Measurements from ENCODE around the gene PHACTR1. TPM values are rescaled to one million over a fixed set of nuclear protein-coding genes. Genes with fewer than 3 reads are reported as not detected.

Gene PHACTR1
- total RNA-seq, 2 experiments from 2014 or later: 0.47 to 0.61 TPM

- no peak overlapping the region for H3K27ac Mint-ChIP-seq
Measured at GRCh38 chr6:13300643-13301590, 584.4 kb downstream of the PHACTR1 start.

DNA sequence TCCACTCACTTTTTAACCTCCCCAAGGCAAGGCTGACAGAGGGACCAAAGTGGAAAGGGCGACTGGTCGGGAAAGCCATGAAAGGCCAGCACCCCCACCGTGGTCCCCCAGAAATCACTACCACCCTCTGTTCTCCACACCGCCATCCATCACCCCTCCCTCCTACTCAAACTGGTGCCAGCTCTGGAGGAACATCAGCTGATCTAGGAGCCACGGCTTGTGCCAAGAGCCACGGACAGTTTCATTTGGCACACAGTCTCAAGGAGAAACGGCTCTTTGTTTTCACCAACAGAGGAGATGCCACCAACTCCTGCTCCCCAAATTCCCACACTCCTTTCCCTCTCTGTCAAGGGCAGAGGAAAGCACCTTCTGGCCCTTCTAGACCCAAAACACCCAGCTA is 585.7 kb downstream of the PHACTR1 start:
- CTCF ChIA-PET: interaction anchor here (1.1 to 2.3 kb wide), 4 partner anchors 12 to 273 kb away, joined by 3 to 5 read pairs (median 4); partner anchors contain the start of gene TBC1D7
- Mint-ChIP-seq H3K27me3 (ENCODE audit: low read depth) (no peaks in the 10 kb centered on the region), H3K36me3 (ENCODE audit: low read depth) (peaks cover 49% of the 10 kb centered on the region), H3K27ac (peak overlapping the region; percentile 68), H3K4me1 (ENCODE audit: low read depth) (peaks cover 23% of the 10 kb centered on the region), H3K4me3 (no peak overlapping the region), H3K9me3 (ENCODE audit: insufficient read depth) (no peaks in the 10 kb centered on the region)
- POLR2A ChIA-PET: interaction anchor here (1.2 to 3.4 kb wide), 2 partner anchors 25 to 273 kb away, joined by 3 to 12 read pairs; partner anchors contain the start of genes SIRT5 and TBC1D7
- ATAC-seq (no peak), DNase-seq (peak; percentile 15)

More at GRCh38 chr6:13300643-13301590, 584.4 kb downstream of the PHACTR1 start:
- peaks cover 23% of the 10 kb centered on the region for H3K4me1 Mint-ChIP-seq (ENCODE audit: low read depth)
- DNase-seq (no peak), ATAC-seq (no peak)
- ChIA-PET POLR2A (no interaction called here), CTCF (no interaction called here)
- no peaks in the 10 kb centered on the region for H3K27me3 Mint-ChIP-seq (ENCODE audit: low read depth)
- no peak overlapping the region for H3K4me3 Mint-ChIP-seq
- H3K36me3 Mint-ChIP-seq (ENCODE audit: low read depth): peaks cover 40% of the 10 kb centered on the region
- H3K9me3 Mint-ChIP-seq (ENCODE audit: insufficient read depth): no peaks in the 10 kb centered on the region

DNA sequence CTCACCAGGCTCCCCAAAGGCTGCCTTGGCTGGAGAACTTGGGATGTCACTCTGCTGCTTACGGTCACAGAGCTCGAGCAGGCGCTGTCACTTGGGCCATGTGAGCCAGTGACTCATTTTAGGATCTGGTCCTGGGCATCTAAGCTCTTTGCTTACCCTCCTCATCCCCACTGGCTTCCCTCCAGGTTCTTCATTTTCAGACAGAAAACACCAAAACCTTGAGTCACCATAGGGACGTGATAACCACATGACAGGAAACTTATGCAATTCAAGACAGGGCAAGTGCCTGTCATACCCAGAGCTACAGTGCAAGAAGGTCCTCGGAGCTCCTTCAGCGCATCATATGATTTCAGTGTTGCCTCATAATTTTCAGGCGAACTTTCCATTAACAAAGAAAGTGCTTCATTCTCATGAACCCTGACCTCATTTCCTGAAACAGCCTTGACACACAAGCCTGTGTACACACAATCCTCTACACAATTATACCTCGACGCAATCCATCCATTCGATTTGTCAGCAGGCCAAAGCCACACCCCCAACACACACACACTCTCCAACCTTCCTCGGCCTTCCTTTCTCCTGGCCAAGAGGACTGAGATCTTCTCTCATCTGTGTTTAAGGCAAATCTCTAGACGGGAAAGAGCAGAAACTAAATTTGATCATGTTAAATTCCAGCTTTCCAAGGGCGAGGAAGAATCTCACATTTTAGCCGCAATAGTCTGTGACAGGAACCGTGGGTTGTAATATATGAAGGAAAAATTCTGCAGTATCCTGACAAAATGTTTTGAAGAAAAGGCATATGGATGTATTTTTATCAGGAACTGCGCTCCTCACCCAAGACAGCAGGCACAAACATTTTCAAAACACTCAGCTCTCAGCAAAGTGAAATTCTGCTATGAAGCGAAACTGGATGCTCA is 586.4 kb downstream of the PHACTR1 start:
- Mint-ChIP-seq H3K4me3 (no peak overlapping the region), H3K36me3 (ENCODE audit: low read depth) (peaks cover 49% of the 10 kb centered on the region), H3K27me3 (ENCODE audit: low read depth) (no peaks in the 10 kb centered on the region), H3K9me3 (ENCODE audit: insufficient read depth) (no peaks in the 10 kb centered on the region), H3K4me1 (ENCODE audit: low read depth) (peaks cover 23% of the 10 kb centered on the region), H3K27ac (peak overlapping the region; percentile 68)
- peak; percentile 64 for DNase-seq
- ChIA-PET CTCF (interaction anchor here (1.1 to 2.3 kb wide), 4 partner anchors 11 to 272 kb away, joined by 3 to 5 read pairs (median 4); partner anchors contain the start of gene TBC1D7), POLR2A (interaction anchor here (1.2 to 3.4 kb wide), 2 partner anchors 25 to 272 kb away, joined by 3 to 12 read pairs; partner anchors contain the start of genes SIRT5 and TBC1D7)
- peak; percentile 91 for ATAC-seq

DNA sequence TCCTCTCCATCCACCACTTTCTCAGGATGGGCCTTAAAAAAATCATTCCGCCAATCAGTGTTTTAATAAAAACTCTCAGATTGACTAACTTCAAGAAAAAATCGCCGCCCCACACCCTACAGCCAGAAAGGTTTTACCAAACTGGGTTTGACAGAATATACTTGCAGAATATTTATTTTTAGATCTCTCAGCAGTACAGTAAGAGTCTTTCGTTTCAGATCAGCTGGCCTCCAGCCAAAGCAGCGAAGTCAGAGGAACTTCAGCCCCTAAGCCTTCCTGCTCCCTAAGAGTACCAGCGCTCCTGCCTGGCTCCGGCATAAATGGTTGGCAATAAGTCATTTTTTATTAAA is 587.1 kb downstream of the PHACTR1 start:
- Mint-ChIP-seq H3K4me1 (ENCODE audit: low read depth) (peaks cover 23% of the 10 kb centered on the region), H3K27ac (peak overlapping the region; percentile 68)
- POLR2A ChIA-PET: interaction anchor here (3.4 kb wide), 1 partner anchor 24 kb away, joined by 12 read pairs; the partner anchor contains the start of gene TBC1D7

GRCh38 chr6:13304101-13304500 is 587.5 kb downstream of the PHACTR1 start:
- DNase-seq (peak; percentile 15), ATAC-seq (no peak)
- Mint-ChIP-seq H3K4me1 (ENCODE audit: low read depth) (peaks cover 23% of the 10 kb centered on the region), H3K36me3 (ENCODE audit: low read depth) (peaks cover 57% of the 10 kb centered on the region), H3K9me3 (ENCODE audit: insufficient read depth) (no peaks in the 10 kb centered on the region), H3K27me3 (ENCODE audit: low read depth) (no peaks in the 10 kb centered on the region), H3K4me3 (no peak overlapping the region), H3K27ac (peak overlapping the region; percentile 17)
- ChIA-PET POLR2A (interaction anchor here (0.7 to 3.4 kb wide), 3 partner anchors 24 to 270 kb away, joined by 3 to 12 read pairs (median 3); partner anchors contain the start of genes SIRT5 and TBC1D7), CTCF (interaction anchor here (0.7 to 2.3 kb wide), 3 partner anchors 18 to 28 kb away, joined by 3 to 4 read pairs (median 3); partner anchors contain the start of gene TBC1D7)

More for the DNA sequence above, 587.1 kb downstream of the PHACTR1 start:
- Mint-ChIP-seq H3K4me3 (no peak overlapping the region), H3K9me3 (ENCODE audit: insufficient read depth) (no peaks in the 10 kb centered on the region), H3K27me3 (ENCODE audit: low read depth) (no peaks in the 10 kb centered on the region), H3K36me3 (ENCODE audit: low read depth) (peaks cover 52% of the 10 kb centered on the region)
- CTCF ChIA-PET: interaction anchor here (1.5 to 2.3 kb wide), 3 partner anchors 11 to 25 kb away, joined by 3 to 4 read pairs (median 3); partner anchors contain the start of gene TBC1D7
- ATAC-seq: no peak
- peak; percentile 22 for DNase-seq

DNA sequence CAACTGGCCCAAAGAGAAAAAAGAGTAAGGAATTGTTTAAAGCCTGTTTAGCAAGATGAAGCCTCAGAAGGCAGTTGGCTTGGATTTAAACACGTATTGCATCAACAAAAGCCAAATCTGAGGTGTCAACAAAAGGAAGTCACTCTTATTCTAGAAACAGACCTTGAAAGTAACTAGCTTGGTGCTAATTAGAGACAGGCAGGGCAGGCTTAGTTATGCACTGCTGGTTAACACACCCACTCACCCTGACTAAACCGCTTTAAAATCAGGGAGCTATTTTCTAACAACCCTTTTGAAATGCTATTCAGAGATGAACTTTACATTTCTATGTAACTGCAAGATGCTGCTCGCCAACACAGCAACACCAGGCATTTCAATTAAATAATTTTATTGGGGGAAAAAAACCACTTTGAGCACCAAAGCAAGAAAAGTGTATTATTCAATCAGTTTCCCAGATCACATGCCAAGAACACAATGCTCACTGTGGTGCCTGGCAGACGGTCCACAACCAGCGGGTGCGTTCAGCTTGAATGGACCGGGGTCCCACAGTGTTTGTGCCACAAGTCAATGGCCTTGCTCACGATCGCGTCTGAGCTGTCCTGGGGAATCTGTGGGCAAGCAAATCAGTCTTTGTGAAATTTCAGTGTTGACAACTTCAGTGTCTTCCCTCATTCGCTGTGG is 588.2 kb downstream of the PHACTR1 start:
- POLR2A ChIA-PET: interaction anchor here (0.7 to 3.4 kb wide), 3 partner anchors 23 to 270 kb away, joined by 3 to 12 read pairs (median 3); partner anchors contain the start of genes SIRT5 and TBC1D7
- CTCF ChIA-PET: interaction anchor here (0.7 to 1.5 kb wide), 2 partner anchors 24 to 29 kb away, joined by 3 read pairs; partner anchors contain the start of gene TBC1D7
- Mint-ChIP-seq H3K4me1 (ENCODE audit: low read depth) (peaks cover 23% of the 10 kb centered on the region), H3K4me3 (no peak overlapping the region), H3K27ac (peak overlapping the region; percentile 17), H3K9me3 (ENCODE audit: insufficient read depth) (no peaks in the 10 kb centered on the region), H3K27me3 (ENCODE audit: low read depth) (no peaks in the 10 kb centered on the region), H3K36me3 (ENCODE audit: low read depth) (peaks cover 57% of the 10 kb centered on the region)
- DNase-seq (no peak), ATAC-seq (no peak)

- Mint-ChIP-seq H3K4me3 (no peak overlapping the region), H3K9me3 (ENCODE audit: insufficient read depth) (no peaks in the 10 kb centered on the region), H3K4me1 (ENCODE audit: low read depth) (peaks cover 23% of the 10 kb centered on the region), H3K36me3 (ENCODE audit: low read depth) (peaks cover 57% of the 10 kb centered on the region), H3K27ac (no peak overlapping the region), H3K27me3 (ENCODE audit: low read depth) (no peaks in the 10 kb centered on the region)
- ChIA-PET CTCF (interaction anchor here (1.5 kb wide), 1 partner anchor 23 kb away, joined by 3 read pairs; the partner anchor contains the start of gene TBC1D7), POLR2A (interaction anchor here (3.4 kb wide), 1 partner anchor 22 kb away, joined by 12 read pairs; the partner anchor contains the start of gene TBC1D7)
- ATAC-seq (no peak), DNase-seq (no peak)
Measured at GRCh38 chr6:13305288-13305687, 588.7 kb downstream of the PHACTR1 start.

GRCh38 chr6:13305791-13306190 is 589.2 kb downstream of the PHACTR1 start:
- H3K27ac Mint-ChIP-seq: no peak overlapping the region
- POLR2A ChIA-PET: interaction anchor here (0.6 kb wide), 1 partner anchor 22 kb away, joined by 4 read pairs; no protein-coding TSS in a partner anchor
- peaks cover 56% of the 10 kb centered on the region for H3K36me3 Mint-ChIP-seq (ENCODE audit: low read depth)
- no peaks in the 10 kb centered on the region for H3K9me3 Mint-ChIP-seq (ENCODE audit: insufficient read depth)
- no peak for DNase-seq
- no peak overlapping the region for H3K4me3 Mint-ChIP-seq
- peaks cover 23% of the 10 kb centered on the region for H3K4me1 Mint-ChIP-seq (ENCODE audit: low read depth)
- CTCF ChIA-PET: no interaction called here
- H3K27me3 Mint-ChIP-seq (ENCODE audit: low read depth): no peaks in the 10 kb centered on the region
- no peak for ATAC-seq

DNA sequence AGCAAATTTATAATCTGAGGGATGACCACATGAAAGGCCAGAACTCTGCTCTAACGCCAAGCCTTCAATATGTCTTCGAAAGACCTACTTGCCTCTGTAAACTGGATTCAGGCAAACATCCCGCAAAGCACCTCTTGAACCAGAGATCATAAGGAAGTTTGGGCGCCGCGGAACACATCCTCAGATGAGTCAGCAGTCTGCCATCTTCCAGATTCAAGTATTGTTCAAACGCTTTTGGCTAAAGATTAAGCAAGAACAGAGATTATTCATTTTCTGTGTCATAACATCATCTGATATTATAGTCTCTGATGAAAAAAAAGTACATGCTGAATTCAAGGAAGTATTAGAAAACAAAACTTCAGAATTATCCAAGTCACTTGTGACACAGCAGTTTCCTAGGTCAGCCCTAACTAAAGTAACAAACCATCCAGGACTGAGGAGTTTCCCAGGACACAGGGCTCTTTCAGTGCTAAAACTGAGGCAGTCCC is 591.0 kb downstream of the PHACTR1 start:
- POLR2A ChIA-PET: no interaction called here
- H3K9me3 Mint-ChIP-seq (ENCODE audit: insufficient read depth): no peaks in the 10 kb centered on the region
- H3K36me3 Mint-ChIP-seq (ENCODE audit: low read depth): peaks cover 56% of the 10 kb centered on the region

GRCh38 chr6:13308332-13308731 is 591.8 kb downstream of the PHACTR1 start:
- Mint-ChIP-seq H3K27me3 (ENCODE audit: low read depth) (no peaks in the 10 kb centered on the region), H3K27ac (no peak overlapping the region), H3K4me3 (no peak overlapping the region), H3K36me3 (ENCODE audit: low read depth) (peaks cover 54% of the 10 kb centered on the region), H3K4me1 (ENCODE audit: low read depth) (peaks cover 11% of the 10 kb centered on the region), H3K9me3 (ENCODE audit: insufficient read depth) (no peaks in the 10 kb centered on the region)
- POLR2A ChIA-PET: no interaction called here
- CTCF ChIA-PET: no interaction called here
- DNase-seq (no peak), ATAC-seq (no peak)

More for the DNA sequence above, 591.0 kb downstream of the PHACTR1 start:
- no peak overlapping the region for H3K4me3 Mint-ChIP-seq
- H3K27me3 Mint-ChIP-seq (ENCODE audit: low read depth): no peaks in the 10 kb centered on the region
- ATAC-seq (no peak), DNase-seq (peak; percentile 9)
- CTCF ChIA-PET: no interaction called here
- no peak overlapping the region for H3K27ac Mint-ChIP-seq
- H3K4me1 Mint-ChIP-seq (ENCODE audit: low read depth): peaks cover 18% of the 10 kb centered on the region

Measured in activated CD8-positive, alpha-beta T cell treated with anti-CD3 and anti-CD28 coated beads, Interleukin-2, amount 10 ng/mL, durations not matched to agents 7 days and 5 days (primary cell).